ENCODE measurements around the gene IQCE. TPM values are rescaled to one million over a fixed set of nuclear protein-coding genes. Genes with fewer than 3 reads are reported as not detected.

Gene IQCE
- total and polyA plus RNA-seq, 2 donors (not counting 1 experiment from before 2014, with no cell fraction given) = 5.3 to 8.3 TPM

- Histone ChIP-seq H3K27ac (ENCODE audit: insufficient read depth, low read length) (no peak overlapping the region), H3K4me1 (ENCODE audit: control insufficient read depth, extremely low read depth, insufficient read depth, low read length) (no peaks in the 10 kb centered on the region), H3K79me2 (ENCODE audit: control insufficient read depth, insufficient read depth, low read length) (no peaks in the 10 kb centered on the region), H3K4me3 (replicated peaks in 1 of 4; ENCODE audit: control extremely low read depth in 1 of 4, insufficient read depth in 1 of 4, low read depth in 3 of 4, low read length in 4 of 4) (no peak overlapping the region), H3K9ac (ENCODE audit: insufficient read depth, low read length) (no peak overlapping the region), H3K27me3 (ENCODE audit: control insufficient read depth, insufficient read depth, low read length) (no peaks in the 10 kb centered on the region), H2AFZ (ENCODE audit: low read length) (no peak overlapping the region), H3K4me2 (ENCODE audit: extremely low read depth, insufficient read depth, low read length) (no peak overlapping the region), H4K20me1 (ENCODE audit: control insufficient read depth, extremely low read depth, insufficient read depth, low read length) (no peaks in the 10 kb centered on the region), H3K9me3 (ENCODE audit: control insufficient read depth, insufficient read depth, low read depth, low read length) (no peaks in the 10 kb centered on the region), H3K36me3 (ENCODE audit: control insufficient read depth, insufficient read depth, low read length) (peaks cover 20% of the 10 kb centered on the region)
- no peak for DNase-seq (ENCODE audit: low read depth in 2 of 2)
- TF ChIP-seq EZH2 (IDR thresholded peaks at IDR 0.05; ENCODE audit: low read length, missing control alignments) (no peak), CTCF (conservative IDR thresholded peaks at IDR 0.05 in 1 of 2, IDR thresholded peaks at IDR 0.05 in 1 of 2; ENCODE audit: low read depth in 1 of 2, low read length in 2 of 2) (no peak)
Observed at GRCh38 chr7:2597273-2597640, 38.5 kb downstream of the IQCE start.

GRCh38 chr7:2598154-2598823 lies 39.5 kb downstream of the IQCE start:
- Histone ChIP-seq H2AFZ (ENCODE audit: low read length) (no peak overlapping the region), H3K9me3 (ENCODE audit: control insufficient read depth, insufficient read depth, low read depth, low read length) (no peaks in the 10 kb centered on the region), H3K9ac (ENCODE audit: insufficient read depth, low read length) (no peak overlapping the region), H3K27ac (ENCODE audit: insufficient read depth, low read length) (no peak overlapping the region), H4K20me1 (ENCODE audit: control insufficient read depth, extremely low read depth, insufficient read depth, low read length) (no peaks in the 10 kb centered on the region), H3K4me2 (ENCODE audit: extremely low read depth, insufficient read depth, low read length) (no peak overlapping the region), H3K79me2 (ENCODE audit: control insufficient read depth, insufficient read depth, low read length) (no peaks in the 10 kb centered on the region), H3K36me3 (ENCODE audit: control insufficient read depth, insufficient read depth, low read length) (peaks cover 16% of the 10 kb centered on the region), H3K4me1 (ENCODE audit: control insufficient read depth, extremely low read depth, insufficient read depth, low read length) (no peaks in the 10 kb centered on the region), H3K4me3 (replicated peaks in 1 of 4; ENCODE audit: control extremely low read depth in 1 of 4, insufficient read depth in 1 of 4, low read depth in 3 of 4, low read length in 4 of 4) (no peak overlapping the region), H3K27me3 (ENCODE audit: control insufficient read depth, insufficient read depth, low read length) (no peaks in the 10 kb centered on the region)
- DNase-seq (ENCODE audit: low read depth in 2 of 2) = no peak
- TF ChIP-seq EZH2 (IDR thresholded peaks at IDR 0.05; ENCODE audit: low read length, missing control alignments) = no peak
- TF ChIP-seq CTCF (conservative IDR thresholded peaks at IDR 0.05 in 1 of 2, IDR thresholded peaks at IDR 0.05 in 1 of 2; ENCODE audit: low read depth in 1 of 2, low read length in 2 of 2) = no peak

- no peak for DNase-seq (ENCODE audit: low read depth in 2 of 2)
- H3K36me3 ChIP-seq (ENCODE audit: control insufficient read depth, insufficient read depth, low read length) = peaks cover 9% of the 10 kb centered on the region
- H3K9me3 ChIP-seq (ENCODE audit: control insufficient read depth, insufficient read depth, low read depth, low read length) = no peaks in the 10 kb centered on the region
- no peak for TF ChIP-seq EZH2 (IDR thresholded peaks at IDR 0.05; ENCODE audit: low read length, missing control alignments)
- TF ChIP-seq CTCF (conservative IDR thresholded peaks at IDR 0.05 in 1 of 2, IDR thresholded peaks at IDR 0.05 in 1 of 2; ENCODE audit: low read depth in 1 of 2, low read length in 2 of 2) = no peak
- H3K4me1 ChIP-seq (ENCODE audit: control insufficient read depth, extremely low read depth, insufficient read depth, low read length) = no peaks in the 10 kb centered on the region
- no peak overlapping the region for H3K9ac ChIP-seq (ENCODE audit: insufficient read depth, low read length)
- no peaks in the 10 kb centered on the region for H3K27me3 ChIP-seq (ENCODE audit: control insufficient read depth, insufficient read depth, low read length)
- H2AFZ ChIP-seq (ENCODE audit: low read length) = no peak overlapping the region
- no peaks in the 10 kb centered on the region for H4K20me1 ChIP-seq (ENCODE audit: control insufficient read depth, extremely low read depth, insufficient read depth, low read length)
- H3K4me3 ChIP-seq (replicated peaks in 1 of 4; ENCODE audit: control extremely low read depth in 1 of 4, insufficient read depth in 1 of 4, low read depth in 3 of 4, low read length in 4 of 4) = no peak overlapping the region
- no peak overlapping the region for H3K4me2 ChIP-seq (ENCODE audit: extremely low read depth, insufficient read depth, low read length)
- H3K79me2 ChIP-seq (ENCODE audit: control insufficient read depth, insufficient read depth, low read length) = no peaks in the 10 kb centered on the region
- no peak overlapping the region for H3K27ac ChIP-seq (ENCODE audit: insufficient read depth, low read length)
Observed at GRCh38 chr7:2601065-2601464, 42.3 kb downstream of the IQCE start.
